ENCODE results near the gene GADD45GIP1.

DNA sequence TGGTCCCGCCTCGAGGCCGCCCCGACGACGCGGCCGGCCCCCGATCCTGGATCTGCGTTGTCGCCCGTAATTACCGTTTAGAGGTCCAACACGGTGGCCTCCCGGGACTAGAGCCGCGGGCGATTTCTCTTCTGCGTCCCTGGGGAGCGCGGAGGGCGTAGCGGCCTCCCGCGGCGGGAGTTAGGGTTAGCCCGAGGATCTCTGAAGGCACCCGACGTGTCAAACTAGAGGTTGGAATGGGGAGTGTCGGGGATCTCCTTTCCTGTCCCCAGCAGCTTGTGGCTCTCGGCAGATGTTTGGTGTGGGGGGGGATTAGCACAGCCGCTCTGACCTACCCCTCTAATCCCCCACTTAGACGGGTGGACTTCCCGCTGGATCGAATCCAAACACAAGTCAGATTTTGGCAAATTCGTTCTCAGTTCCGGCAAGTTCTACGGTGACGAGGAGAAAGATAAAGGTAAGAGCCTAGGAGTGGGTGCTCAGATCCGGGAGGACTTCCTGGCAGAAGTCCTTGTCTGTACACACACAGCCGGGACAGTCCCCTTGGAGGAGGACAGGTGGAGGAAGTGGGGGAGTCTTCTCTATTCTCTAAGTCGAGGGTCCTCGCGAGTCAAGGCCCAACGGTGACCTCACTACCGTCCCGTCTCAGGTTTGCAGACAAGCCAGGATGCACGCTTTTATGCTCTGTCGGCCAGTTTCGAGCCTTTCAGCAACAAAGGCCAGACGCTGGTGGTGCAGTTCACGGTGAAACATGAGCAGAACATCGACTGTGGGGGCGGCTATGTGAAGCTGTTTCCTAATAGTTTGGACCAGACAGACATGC, 18.0 kb downstream of the GADD45GIP1 start:
- TF ChIP-seq, protein P1, sequence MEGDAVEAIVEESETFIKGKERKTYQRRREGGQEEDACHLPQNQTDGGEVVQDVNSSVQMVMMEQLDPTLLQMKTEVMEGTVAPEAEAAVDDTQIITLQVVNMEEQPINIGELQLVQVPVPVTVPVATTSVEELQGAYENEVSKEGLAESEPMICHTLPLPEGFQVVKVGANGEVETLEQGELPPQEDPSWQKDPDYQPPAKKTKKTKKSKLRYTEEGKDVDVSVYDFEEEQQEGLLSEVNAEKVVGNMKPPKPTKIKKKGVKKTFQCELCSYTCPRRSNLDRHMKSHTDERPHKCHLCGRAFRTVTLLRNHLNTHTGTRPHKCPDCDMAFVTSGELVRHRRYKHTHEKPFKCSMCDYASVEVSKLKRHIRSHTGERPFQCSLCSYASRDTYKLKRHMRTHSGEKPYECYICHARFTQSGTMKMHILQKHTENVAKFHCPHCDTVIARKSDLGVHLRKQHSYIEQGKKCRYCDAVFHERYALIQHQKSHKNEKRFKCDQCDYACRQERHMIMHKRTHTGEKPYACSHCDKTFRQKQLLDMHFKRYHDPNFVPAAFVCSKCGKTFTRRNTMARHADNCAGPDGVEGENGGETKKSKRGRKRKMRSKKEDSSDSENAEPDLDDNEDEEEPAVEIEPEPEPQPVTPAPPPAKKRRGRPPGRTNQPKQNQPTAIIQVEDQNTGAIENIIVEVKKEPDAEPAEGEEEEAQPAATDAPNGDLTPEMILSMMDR (IDR thresholded peaks at IDR 0.05) = peak; percentile 28; the same call in 1 of the 2 replicates
- no peak for TF ChIP-seq RAD21 (IDR thresholded peaks at IDR 0.05; ENCODE audit: low read length)
- TF ChIP-seq POLR2AphosphoS5 (IDR thresholded peaks at IDR 0.05; ENCODE audit: low read depth, low read length) = 0 out of 2 replicates have a peak, but pooled peaks have one; percentile 2
- no peak for TF ChIP-seq RXRA (IDR thresholded peaks at IDR 0.05; ENCODE audit: borderline replicate concordance, low read depth)
- TF ChIP-seq, protein P2, sequence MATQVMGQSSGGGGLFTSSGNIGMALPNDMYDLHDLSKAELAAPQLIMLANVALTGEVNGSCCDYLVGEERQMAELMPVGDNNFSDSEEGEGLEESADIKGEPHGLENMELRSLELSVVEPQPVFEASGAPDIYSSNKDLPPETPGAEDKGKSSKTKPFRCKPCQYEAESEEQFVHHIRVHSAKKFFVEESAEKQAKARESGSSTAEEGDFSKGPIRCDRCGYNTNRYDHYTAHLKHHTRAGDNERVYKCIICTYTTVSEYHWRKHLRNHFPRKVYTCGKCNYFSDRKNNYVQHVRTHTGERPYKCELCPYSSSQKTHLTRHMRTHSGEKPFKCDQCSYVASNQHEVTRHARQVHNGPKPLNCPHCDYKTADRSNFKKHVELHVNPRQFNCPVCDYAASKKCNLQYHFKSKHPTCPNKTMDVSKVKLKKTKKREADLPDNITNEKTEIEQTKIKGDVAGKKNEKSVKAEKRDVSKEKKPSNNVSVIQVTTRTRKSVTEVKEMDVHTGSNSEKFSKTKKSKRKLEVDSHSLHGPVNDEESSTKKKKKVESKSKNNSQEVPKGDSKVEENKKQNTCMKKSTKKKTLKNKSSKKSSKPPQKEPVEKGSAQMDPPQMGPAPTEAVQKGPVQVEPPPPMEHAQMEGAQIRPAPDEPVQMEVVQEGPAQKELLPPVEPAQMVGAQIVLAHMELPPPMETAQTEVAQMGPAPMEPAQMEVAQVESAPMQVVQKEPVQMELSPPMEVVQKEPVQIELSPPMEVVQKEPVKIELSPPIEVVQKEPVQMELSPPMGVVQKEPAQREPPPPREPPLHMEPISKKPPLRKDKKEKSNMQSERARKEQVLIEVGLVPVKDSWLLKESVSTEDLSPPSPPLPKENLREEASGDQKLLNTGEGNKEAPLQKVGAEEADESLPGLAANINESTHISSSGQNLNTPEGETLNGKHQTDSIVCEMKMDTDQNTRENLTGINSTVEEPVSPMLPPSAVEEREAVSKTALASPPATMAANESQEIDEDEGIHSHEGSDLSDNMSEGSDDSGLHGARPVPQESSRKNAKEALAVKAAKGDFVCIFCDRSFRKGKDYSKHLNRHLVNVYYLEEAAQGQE (IDR thresholded peaks at IDR 0.05; ENCODE audit: low read depth, low read length) = no peak
- no peak for TF ChIP-seq NFIC (IDR thresholded peaks at IDR 0.05; ENCODE audit: borderline replicate concordance)
- TF ChIP-seq JUND (IDR thresholded peaks at IDR 0.05) = no peak
